Ureter (tissue), 1 donor: ENCODE results near the gene WSB1. TPM values are rescaled to one million over a fixed set of nuclear protein-coding genes. Genes with fewer than 3 reads are reported as not detected.

ENCODE experiments used
- DNase-seq: peaks from one replicate; pipeline ENCODE4 v3.0.0-alpha.2; 2020; ENCODE audit warnings: low spot score
- total RNA-seq: library from RNA; stranded (reverse); gene quantifications from one replicate; pipeline ENCODE4 v1.2.4, GENCODE V29; 2023
- donor health status: DM: yes; HTN: yes; CAD: no.

Gene WSB1
- total RNA-seq, 1 donor from 2014 or later = 204 TPM

GRCh38 chr17:27338536-27338985 is 44.6 kb downstream of the WSB1 start:
- DNase-seq = no peak

- DNase-seq = no peak
Observed at GRCh38 chr17:27339198-27339835, 45.4 kb downstream of the WSB1 start.

DNA sequence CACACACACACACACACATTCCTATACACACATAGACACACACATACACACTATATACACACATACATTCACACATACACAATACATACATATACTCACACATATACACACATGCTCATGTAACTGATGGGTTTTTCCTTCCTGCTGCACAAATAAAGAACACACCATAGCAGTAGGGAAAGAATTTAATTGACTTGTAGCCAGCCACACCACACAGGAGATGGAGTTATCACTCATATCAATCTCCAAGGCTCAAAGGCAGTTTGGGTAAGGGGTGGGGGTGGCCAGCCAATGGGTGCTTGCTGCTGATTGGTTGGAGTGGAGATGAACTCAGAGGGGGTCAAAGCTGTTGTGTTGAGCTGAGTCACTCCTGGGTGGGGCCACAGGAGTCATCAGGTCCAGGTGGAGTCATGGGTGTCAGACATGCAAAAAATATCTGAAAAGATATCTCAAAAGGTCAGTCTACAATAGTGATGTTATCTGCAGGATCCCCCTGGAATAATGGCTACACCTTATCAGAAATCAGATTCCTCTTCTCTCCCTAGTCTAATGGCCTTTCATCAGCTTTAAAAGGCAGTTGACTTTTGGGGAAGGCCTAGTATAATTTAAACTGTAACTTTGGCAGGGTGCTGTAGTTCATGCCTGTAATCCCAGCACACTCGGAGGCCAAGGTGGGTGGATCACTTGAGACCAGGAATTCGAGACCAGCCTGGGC is 46.1 kb downstream of the WSB1 start:
- DNase-seq = no peak

GRCh38 chr17:27340575-27340974 is 46.7 kb downstream of the WSB1 start:
- no peak for DNase-seq

DNA sequence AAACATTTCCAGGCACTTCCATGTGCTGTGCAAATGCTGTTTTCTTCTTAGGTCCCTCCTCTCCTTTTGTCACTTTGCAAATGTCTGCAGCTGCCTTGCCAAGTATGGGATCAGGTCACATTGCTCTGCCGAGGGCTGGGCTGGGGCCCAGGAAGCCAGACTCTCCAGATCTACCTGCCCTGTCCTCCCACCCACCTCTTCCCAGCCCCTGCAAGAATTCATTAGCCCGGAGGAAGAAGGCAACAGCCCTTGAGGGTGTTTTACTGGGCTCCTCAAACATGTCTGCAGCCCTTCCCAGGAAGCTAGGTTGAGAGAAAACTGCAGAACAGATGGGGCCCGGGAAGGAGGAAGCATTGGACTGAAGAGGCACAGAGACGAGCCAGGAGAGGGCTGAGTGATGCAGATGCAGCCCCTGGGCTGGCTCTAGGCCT is 47.1 kb downstream of the WSB1 start:
- DNase-seq = no peak

DNA sequence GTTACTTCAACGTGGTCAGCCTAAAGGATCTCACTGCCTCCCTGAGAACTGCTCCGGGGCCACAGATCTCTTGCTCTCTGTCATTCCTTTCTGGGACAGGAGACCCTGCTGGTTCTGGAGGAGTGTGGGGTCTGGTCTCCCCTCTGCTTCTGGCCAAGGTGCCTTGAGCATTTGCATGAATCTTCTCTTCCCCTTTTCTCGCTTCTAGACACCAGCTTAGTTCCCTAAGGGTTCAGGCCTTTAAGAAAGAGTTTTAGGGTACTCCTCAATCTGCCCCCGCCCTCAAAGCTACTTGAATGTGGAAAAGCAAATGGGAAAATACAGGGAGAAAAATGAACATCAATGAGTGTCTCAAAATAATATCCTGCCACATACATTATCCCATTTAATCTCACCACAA is 48.1 kb downstream of the WSB1 start:
- no peak for DNase-seq

DNA sequence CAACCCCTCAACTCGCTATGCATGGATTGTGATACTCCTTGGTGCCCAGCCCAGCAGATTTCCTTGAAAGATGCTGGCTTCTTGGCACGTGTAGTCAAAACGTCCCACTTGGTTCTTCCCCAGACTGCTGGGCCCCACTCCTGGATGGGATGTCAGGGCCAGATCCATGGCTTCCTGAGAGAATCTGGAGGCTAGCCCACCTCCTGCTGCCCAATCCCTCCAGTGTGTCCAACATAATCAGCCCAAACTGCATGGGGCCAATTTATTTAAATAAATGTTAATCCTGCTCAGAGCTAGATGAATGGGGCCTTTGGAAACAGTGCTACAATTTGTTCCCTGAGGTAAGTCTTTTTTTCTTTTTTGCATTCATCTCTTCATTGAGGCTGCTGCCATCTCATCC is 49.4 kb downstream of the WSB1 start:
- no peak for DNase-seq

DNA sequence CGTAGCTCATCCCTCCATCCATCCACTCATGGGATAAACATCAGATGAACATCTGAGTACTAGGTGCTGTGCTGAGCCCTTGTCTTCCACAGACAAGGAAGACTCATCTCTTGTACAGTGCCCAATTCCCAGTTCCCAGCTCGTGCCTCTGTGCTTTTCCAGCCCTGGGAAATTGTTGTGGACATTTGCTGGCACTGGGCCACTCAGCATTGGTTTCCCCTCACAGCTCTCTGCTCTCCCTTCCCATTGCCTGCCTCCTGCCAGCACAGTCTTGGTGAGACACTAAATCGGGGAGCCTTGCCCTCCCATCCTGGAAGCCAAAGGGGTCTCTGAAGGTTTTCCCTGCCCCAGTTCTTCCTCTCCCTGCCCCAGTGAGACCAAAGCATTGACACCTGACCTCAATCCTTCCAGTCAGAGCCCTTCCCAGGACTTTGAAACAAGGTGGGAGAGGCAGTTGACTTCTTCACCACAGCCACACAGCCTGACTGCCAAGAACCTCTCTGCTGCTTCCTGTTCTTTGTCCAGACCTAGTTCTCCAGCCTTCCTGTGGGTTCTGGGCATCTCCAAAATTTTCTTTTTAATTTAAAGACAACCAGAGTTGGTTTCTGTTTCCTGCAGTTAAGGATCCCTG is 50.2 kb downstream of the WSB1 start:
- DNase-seq = no peak

GRCh38 chr17:27345141-27345904 is 51.4 kb downstream of the WSB1 start:
- DNase-seq = no peak

GRCh38 chr17:27346228-27346899 is 52.5 kb downstream of the WSB1 start:
- DNase-seq = no peak

DNA sequence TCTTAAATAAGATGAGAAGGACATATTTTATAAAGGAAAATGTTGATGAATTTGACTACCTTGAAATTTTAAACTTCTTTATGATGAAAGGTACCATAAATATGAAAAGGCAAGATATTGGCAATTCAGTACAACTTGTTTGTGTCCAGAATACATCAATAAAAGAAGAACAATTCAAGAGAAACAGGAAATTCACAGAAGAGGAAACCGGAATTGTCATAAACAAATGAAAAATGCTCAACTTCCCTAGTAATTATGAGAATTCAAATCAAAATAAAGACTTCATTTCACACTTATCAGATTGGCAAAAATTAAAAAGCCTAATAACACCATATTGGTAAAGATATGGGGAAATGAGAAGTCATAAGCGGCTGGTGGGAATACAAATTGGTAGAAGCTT is 54.3 kb downstream of the WSB1 start:
- no peak for DNase-seq

DNA sequence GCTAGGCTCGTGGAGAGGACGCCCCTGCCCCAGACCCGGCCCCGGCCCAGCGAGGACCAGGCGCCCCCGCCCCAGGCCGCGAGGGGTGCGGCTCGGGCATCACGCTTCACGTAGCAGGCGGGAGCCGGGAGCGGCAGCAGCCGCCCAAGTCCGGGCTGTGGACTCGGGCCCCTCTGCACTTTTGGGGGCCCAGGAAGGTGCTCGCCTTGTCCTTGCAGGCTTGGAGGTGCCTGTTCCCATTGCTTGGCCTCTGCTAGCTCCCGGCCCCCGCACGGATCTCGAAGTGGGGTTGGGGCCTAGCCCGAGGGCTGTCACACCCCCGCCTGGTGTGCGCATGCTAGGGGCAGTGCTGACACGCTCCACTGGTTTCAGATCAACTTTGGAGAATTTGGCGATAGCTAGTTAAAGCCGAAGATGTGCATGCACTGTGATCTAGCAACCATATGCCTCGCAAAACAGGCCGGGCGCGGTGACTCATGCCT is 55.7 kb downstream of the WSB1 start:
- no peak for DNase-seq

GRCh38 chr17:27351759-27352158 is 57.8 kb downstream of the WSB1 start:
- DNase-seq = no peak

- DNase-seq = no peak
Observed at GRCh38 chr17:27352448-27353032, 58.6 kb downstream of the WSB1 start.

- DNase-seq = no peak
Observed at GRCh38 chr17:27353033-27353460, 59.1 kb downstream of the WSB1 start.

GRCh38 chr17:27353461-27354050 is 59.6 kb downstream of the WSB1 start:
- DNase-seq = peak; percentile 95

DNA sequence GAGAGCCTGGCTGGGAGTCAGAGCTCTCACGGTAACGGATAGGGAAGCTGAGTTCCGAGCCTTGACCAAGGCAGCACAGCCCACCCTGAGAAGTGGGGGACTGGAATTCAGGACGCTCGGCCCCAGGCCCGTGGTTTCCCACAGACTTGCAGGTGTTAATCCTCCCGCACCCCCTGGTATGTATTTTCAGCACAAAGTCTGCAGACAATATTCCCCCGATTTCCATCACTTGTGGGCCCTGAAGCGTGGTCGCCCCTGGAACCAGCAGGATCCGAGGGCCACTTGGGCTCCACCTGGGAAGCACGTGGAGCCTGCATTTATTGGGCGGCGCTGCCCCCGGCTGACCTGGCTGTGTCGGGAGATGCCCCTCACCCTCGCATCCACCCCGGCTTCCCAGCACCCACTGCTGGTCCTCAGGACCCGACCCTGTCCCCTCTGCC is 60.2 kb downstream of the WSB1 start:
- no peak for DNase-seq

- DNase-seq = no peak
Observed at GRCh38 chr17:27354491-27355081, 60.7 kb downstream of the WSB1 start.

GRCh38 chr17:27355419-27355818 is 61.5 kb downstream of the WSB1 start:
- DNase-seq = no peak

GRCh38 chr17:27356091-27356705 is 62.3 kb downstream of the WSB1 start:
- no peak for DNase-seq
